Stimulated activated naive B cell treated with anti-CD40 and anti-IgM and Interleukin-4, amounts not matched to agents 10 μg/mL and 1 μg/mL and 100 μg/mL, for 72 hours (primary cell): ENCODE data around the gene SUGP2.

Experiments
- ATAC-seq, 2 donors: fragments of 150-1000 bp; cut with Tn5 transposase; replicated peaks; 2 replicates each; pipeline ENCODE4 v1.10.0; 2021; ENCODE audit warnings: moderate library complexity in 1 of 2
- DNase-seq: peaks from one replicate; pipeline ENCODE4 v3.0.0; 2021
- H3K27ac Mint-ChIP-seq: one replicate; pipeline ENCODE4 v1.8.0; 2022; ENCODE audit warnings: mild to moderate bottlenecking, mixed read lengths
- H3K27me3 Mint-ChIP-seq, 2 donors: one replicate each; pipeline ENCODE4 v1.8.0; 2022; ENCODE audit warnings: mixed read lengths in 2 of 2
- H3K36me3 Mint-ChIP-seq, 2 donors: one replicate each; pipeline ENCODE4 v1.8.0; 2022; ENCODE audit warnings: mixed read lengths in 2 of 2, mild to moderate bottlenecking in 1 of 2
- H3K4me1 Mint-ChIP-seq, 2 donors: one replicate each; pipeline ENCODE4 v1.8.0; 2022; ENCODE audit warnings: mixed read lengths in 2 of 2, mild to moderate bottlenecking in 1 of 2
- H3K4me3 Mint-ChIP-seq, 2 donors: one replicate each; pipeline ENCODE4 v1.8.0; 2022; ENCODE audit warnings: mild to moderate bottlenecking in 2 of 2, mixed read lengths in 2 of 2, moderate library complexity in 1 of 2
- H3K9me3 Mint-ChIP-seq, 2 donors: one replicate each; pipeline ENCODE4 v1.8.0; 2022; ENCODE audit warnings: mixed read lengths in 2 of 2, mild to moderate bottlenecking in 1 of 2

SUGP2 gene

DNA sequence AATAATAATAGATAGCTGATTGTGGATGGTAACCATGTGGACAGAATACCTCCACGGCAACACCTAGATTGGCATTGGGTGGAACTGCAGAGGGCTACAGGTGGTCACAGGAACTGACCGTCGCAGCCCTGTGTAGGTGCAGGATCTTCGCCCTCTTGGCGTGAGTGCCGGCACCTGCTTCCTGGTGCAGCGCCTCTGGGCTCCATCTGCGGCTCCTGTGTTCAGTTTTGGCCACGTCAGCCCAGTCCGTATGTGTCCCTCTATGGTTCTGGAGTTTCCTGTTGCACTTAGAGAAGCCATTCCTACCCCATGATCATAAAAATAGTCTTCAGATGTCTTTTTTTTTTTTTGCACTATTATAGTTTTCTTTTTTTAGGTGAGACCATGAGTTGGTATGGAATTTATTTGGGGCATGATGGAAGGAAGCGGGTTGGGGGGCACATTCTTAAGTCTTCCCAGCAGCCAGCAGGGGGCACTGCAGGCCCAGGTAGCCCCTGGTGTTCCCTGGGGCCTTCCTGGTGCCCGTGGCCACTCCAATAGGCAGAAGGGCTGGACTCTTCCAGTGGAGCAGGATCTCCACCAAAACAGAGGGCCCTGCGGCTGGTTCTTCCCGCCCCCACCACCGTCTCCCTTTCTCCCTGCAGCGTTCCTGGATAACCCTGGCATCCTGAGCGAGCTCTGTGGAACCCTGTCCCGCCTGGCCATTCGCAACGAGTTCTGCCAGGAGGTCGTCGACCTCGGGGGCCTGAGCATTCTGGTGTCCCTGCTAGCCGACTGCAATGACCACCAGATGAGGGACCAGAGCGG lies 20.4 kb upstream of the SUGP2 start:
- H3K36me3 Mint-ChIP-seq, result peaks cover 35 to 65% of the 10 kb centered on the region in 2 donors
- no peak overlapping the region for H3K4me3 Mint-ChIP-seq
- peak; percentile 67 to 71 for ATAC-seq
- peaks cover 0 to 5% of the 10 kb centered on the region in 2 donors for H3K4me1 Mint-ChIP-seq
- H3K27ac Mint-ChIP-seq, result peak overlapping the region; percentile 54
- H3K27me3 Mint-ChIP-seq, result no peaks in the 10 kb centered on the region
- H3K9me3 Mint-ChIP-seq, result no peaks in the 10 kb centered on the region
- no peak for DNase-seq

DNA sequence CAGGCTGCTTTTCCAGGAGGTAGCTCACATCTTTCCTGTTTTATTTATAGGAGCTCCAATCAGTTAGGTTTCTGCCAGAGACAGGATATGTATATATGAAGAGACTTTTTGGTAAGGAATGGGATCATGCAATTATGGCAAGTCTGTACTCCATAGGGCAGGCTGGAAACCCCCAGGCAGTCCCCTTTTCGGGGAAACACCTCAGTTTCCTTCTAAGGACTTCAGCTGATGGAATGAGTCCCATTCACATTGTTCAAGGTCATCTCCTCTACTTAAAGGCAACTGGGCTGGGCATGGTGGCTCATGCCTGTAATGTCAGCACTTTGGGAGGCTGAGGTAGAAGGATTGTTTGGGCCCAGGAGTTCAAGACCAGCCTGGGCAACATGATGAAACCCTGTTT lies 19.6 kb upstream of the SUGP2 start:
- H3K27ac Mint-ChIP-seq, result peak overlapping the region; percentile 56
- ATAC-seq, result no peak
- no peak for DNase-seq
- H3K9me3 Mint-ChIP-seq, result no peaks in the 10 kb centered on the region
- no peaks in the 10 kb centered on the region for H3K27me3 Mint-ChIP-seq
- peaks cover 0 to 5% of the 10 kb centered on the region in 2 donors for H3K4me1 Mint-ChIP-seq
- no peak overlapping the region for H3K4me3 Mint-ChIP-seq
- peaks cover 30 to 61% of the 10 kb centered on the region in 2 donors for H3K36me3 Mint-ChIP-seq

DNA sequence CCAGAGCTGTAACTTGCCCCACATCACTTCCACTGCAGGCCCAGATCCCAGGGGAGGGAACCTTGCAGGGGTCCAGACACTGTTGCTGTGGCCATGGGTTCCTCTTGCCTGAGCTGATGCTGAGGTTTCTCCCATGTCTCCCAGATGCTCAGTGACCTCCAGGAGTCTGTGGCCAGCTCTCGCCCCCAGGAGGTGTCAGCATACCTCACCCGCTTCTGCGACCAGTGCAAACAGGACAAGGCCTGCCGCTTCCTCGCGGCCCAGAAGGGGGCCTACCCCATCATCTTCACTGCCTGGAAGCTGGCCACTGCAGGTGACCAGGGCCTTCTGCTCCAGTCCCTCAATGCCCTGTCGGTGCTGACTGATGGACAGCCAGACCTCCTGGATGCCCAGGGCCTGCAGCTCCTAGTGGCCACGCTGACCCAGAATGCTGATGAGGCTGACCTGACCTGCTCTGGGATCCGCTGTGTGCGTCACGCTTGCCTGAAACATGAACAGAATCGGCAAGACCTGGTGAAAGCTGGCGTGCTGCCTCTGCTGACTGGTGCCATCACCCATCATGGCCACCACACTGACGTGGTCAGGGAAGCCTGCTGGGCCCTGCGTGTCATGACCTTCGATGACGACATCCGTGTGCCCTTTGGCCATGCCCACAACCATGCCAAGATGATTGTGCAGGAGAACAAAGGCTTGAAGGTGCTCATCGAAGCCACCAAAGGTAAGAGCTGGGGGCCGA lies 18.3 kb upstream of the SUGP2 start:
- Mint-ChIP-seq H3K27ac (no peak overlapping the region), H3K9me3 (no peaks in the 10 kb centered on the region), H3K36me3 (peaks cover 23 to 61% of the 10 kb centered on the region in 2 donors), H3K4me3 (no peak overlapping the region), H3K27me3 (no peaks in the 10 kb centered on the region), H3K4me1 (peaks cover 0 to 5% of the 10 kb centered on the region in 2 donors)
- DNase-seq (no peak), ATAC-seq (no peak)

DNA sequence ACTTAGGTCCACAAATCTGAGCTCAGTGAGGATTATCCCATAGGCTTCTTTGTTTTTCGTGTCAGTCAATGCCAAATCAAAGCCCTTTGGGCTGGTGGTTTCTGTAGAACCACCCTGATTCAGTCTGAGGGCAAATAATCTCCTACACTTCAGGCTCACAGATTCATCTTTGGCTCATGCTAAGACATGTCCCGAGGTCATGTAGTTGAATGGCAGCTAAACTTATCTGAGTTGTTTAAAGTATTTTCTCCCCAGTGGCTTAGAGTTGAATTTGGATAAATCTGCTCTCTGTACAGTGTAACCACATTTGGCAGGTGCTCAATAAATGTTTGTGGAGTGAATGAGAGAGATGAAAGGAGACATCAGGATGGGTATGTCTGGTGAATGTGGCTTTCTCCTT lies 17.4 kb upstream of the SUGP2 start:
- H3K27ac Mint-ChIP-seq, result no peak overlapping the region
- DNase-seq, result no peak
- ATAC-seq, result no peak
- H3K36me3 Mint-ChIP-seq, result peaks cover 19 to 62% of the 10 kb centered on the region in 2 donors
- H3K27me3 Mint-ChIP-seq, result no peaks in the 10 kb centered on the region
- no peaks in the 10 kb centered on the region for H3K9me3 Mint-ChIP-seq
- H3K4me1 Mint-ChIP-seq, result peaks cover 0 to 5% of the 10 kb centered on the region in 2 donors
- H3K4me3 Mint-ChIP-seq, result no peak overlapping the region

- Mint-ChIP-seq H3K27ac (no peak overlapping the region), H3K9me3 (no peaks in the 10 kb centered on the region), H3K4me1 (peaks cover 0 to 5% of the 10 kb centered on the region in 2 donors), H3K27me3 (no peaks in the 10 kb centered on the region), H3K36me3 (peaks cover 21 to 60% of the 10 kb centered on the region in 2 donors), H3K4me3 (no peak overlapping the region)
- ATAC-seq (no peak), DNase-seq (no peak)
Observed at GRCh38 chr19:19050104-19050503, 16.8 kb upstream of the SUGP2 start.

DNA sequence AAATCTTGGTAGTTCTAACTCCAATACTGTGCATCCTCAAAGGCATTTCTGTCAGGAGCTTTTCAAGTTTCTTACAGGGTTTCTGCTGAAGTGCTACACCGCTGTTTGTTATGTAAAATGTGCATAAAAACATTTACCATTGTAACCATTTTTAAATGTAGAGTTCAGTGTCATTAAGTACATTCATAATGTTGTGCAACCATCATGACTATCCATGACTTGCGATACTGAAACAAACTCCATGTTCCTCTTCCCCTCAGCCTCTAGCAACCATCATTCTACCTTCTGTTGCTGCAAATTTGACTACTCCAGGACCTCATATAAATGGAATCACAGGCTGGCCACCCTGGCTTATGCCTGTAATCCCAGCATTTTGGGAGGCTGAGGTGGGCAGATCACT lies 16.1 kb upstream of the SUGP2 start:
- DNase-seq (no peak), ATAC-seq (no peak)
- Mint-ChIP-seq H3K27ac (no peak overlapping the region), H3K4me3 (no peak overlapping the region), H3K4me1 (peaks cover 0 to 5% of the 10 kb centered on the region in 2 donors), H3K36me3 (peaks cover 25 to 65% of the 10 kb centered on the region in 2 donors), H3K27me3 (no peaks in the 10 kb centered on the region), H3K9me3 (no peaks in the 10 kb centered on the region)

GRCh38 chr19:19043881-19044280 lies 10.6 kb upstream of the SUGP2 start:
- no peaks in the 10 kb centered on the region for H3K27me3 Mint-ChIP-seq
- no peak overlapping the region for H3K27ac Mint-ChIP-seq
- peaks cover 26 to 44% of the 10 kb centered on the region in 2 donors for H3K36me3 Mint-ChIP-seq
- H3K4me1 Mint-ChIP-seq, result peaks cover 12 to 20% of the 10 kb centered on the region in 2 donors
- H3K9me3 Mint-ChIP-seq, result no peaks in the 10 kb centered on the region
- no peak overlapping the region for H3K4me3 Mint-ChIP-seq
- ATAC-seq (no peak), DNase-seq (no peak)

- Mint-ChIP-seq H3K4me1 (peaks cover 12 to 21% of the 10 kb centered on the region in 2 donors), H3K4me3 (no peak overlapping the region), H3K9me3 (no peaks in the 10 kb centered on the region), H3K27me3 (no peaks in the 10 kb centered on the region), H3K36me3 (peaks cover 26 to 43% of the 10 kb centered on the region in 2 donors), H3K27ac (no peak overlapping the region)
- DNase-seq (no peak), ATAC-seq (no peak)
Observed at GRCh38 chr19:19043481-19043880, 10.2 kb upstream of the SUGP2 start.

GRCh38 chr19:19042732-19043280 lies 9.5 kb upstream of the SUGP2 start:
- DNase-seq (no peak), ATAC-seq (no peak)
- Mint-ChIP-seq H3K36me3 (peaks cover 23 to 42% of the 10 kb centered on the region in 2 donors), H3K27me3 (no peaks in the 10 kb centered on the region), H3K4me3 (no peak overlapping the region), H3K4me1 (peaks cover 12 to 21% of the 10 kb centered on the region in 2 donors), H3K9me3 (no peaks in the 10 kb centered on the region), H3K27ac (no peak overlapping the region)

DNA sequence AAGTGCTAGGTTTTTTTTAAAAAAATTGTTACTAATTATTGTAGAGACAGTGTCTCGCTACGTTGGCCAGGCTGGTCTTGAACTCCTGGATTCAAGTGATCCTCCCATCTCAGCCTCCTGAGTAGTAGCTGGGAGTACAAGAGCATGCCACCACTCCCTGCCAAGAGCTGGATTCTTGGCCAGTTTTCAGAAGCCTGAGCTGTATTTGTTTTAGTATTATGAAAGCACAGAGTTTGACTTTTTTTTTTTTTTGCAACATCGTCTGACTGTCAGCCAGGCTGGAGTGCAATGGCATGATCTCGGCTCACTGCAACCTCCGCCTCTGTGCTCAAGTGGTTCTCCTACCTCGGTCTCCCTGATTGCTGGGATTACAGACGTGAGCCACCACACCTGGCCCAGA lies 7.1 kb upstream of the SUGP2 start:
- Mint-ChIP-seq H3K4me1 (peaks cover 16 to 25% of the 10 kb centered on the region in 2 donors), H3K9me3 (no peaks in the 10 kb centered on the region), H3K27ac (no peak overlapping the region), H3K36me3 (peaks cover 27 to 39% of the 10 kb centered on the region in 2 donors), H3K4me3 (no peak overlapping the region), H3K27me3 (no peaks in the 10 kb centered on the region)
- DNase-seq (no peak), ATAC-seq (no peak)

- peak; percentile 75 to 91 for ATAC-seq
- H3K36me3 Mint-ChIP-seq, result peaks cover 24 to 35% of the 10 kb centered on the region in 2 donors
- H3K9me3 Mint-ChIP-seq, result no peaks in the 10 kb centered on the region
- no peaks in the 10 kb centered on the region for H3K27me3 Mint-ChIP-seq
- H3K4me3 Mint-ChIP-seq, result no peak overlapping the region
- peak overlapping the region; percentile 59 for H3K27ac Mint-ChIP-seq
- DNase-seq, result no peak
- H3K4me1 Mint-ChIP-seq, result peaks cover 19 to 30% of the 10 kb centered on the region in 2 donors
Observed at GRCh38 chr19:19039901-19040300, 6.6 kb upstream of the SUGP2 start.

GRCh38 chr19:19034204-19034624 lies 897 bp upstream of the SUGP2 start:
- H3K27me3 Mint-ChIP-seq, result no peaks in the 10 kb centered on the region

GRCh38 chr19:19033176-19033425 lies 216 bp downstream of the SUGP2 start:
- Mint-ChIP-seq H3K36me3 (peaks cover 21 to 38% of the 10 kb centered on the region in 2 donors), H3K4me1 (peaks cover 20 to 33% of the 10 kb centered on the region in 2 donors)
- no peak for DNase-seq

More at GRCh38 chr19:19034204-19034624, 897 bp upstream of the SUGP2 start:
- Mint-ChIP-seq H3K27ac (peak overlapping the region; percentile 90), H3K9me3 (no peaks in the 10 kb centered on the region), H3K4me1 (peaks cover 19 to 33% of the 10 kb centered on the region in 2 donors), H3K4me3 (peak overlapping the region; percentile 81 to 89), H3K36me3 (peaks cover 20 to 35% of the 10 kb centered on the region in 2 donors)
- DNase-seq, result peak; percentile 70
- ATAC-seq, result peak; percentile 68 to 71

DNA sequence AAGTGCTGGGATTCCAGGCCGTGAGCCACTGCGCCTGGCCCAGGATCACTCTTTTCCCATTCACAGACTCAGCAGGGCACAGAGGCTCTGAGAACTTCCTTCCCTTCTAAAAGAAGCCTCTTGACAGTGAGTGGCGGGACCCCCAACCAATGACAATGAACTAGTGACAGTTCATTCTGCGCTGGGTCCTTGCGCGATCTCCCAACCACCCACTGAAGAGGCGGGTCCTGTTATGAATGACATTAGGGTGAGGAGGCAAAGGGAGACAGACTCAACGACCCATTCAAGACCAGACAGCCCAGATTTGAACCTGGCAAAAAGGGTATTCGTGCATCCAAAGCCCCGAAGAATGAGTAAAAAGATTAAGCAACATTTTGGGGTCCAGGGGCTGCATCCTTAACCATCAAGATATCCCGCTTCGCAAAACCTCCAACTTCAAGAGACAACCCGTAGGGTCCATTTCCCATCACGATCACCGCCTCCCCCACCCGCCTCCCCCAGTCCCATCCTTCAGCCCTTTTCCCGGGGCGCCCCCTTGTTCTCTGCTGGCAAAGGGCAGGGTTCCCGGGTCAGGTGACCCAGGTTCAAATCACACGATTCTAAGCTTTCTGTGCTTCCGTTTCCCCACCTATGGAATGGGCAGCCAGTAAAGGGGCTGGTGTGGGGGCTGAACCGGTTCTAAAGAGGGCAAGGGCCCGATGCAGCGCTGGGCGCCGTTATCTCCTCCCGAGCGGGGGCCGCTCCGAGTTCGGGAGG lies 719 bp downstream of the SUGP2 start:
- H3K27ac Mint-ChIP-seq, result peak overlapping the region; percentile 93
- H3K9me3 Mint-ChIP-seq, result no peaks in the 10 kb centered on the region
- peak; percentile 71 to 72 for ATAC-seq
- H3K4me3 Mint-ChIP-seq, result peak overlapping the region; percentile 88 to 92
- no peaks in the 10 kb centered on the region for H3K27me3 Mint-ChIP-seq
- peaks cover 21 to 38% of the 10 kb centered on the region in 2 donors for H3K36me3 Mint-ChIP-seq
- H3K4me1 Mint-ChIP-seq, result peaks cover 22 to 38% of the 10 kb centered on the region in 2 donors
- peak; percentile 81 for DNase-seq

More at GRCh38 chr19:19033176-19033425, 216 bp downstream of the SUGP2 start:
- no peak for ATAC-seq
- Mint-ChIP-seq H3K9me3 (no peaks in the 10 kb centered on the region), H3K4me3 (peak overlapping the region; percentile 88 to 92), H3K27ac (peak overlapping the region; percentile 93), H3K27me3 (no peaks in the 10 kb centered on the region)
